HUES6 (cell line): ENCODE data around the gene RAX2.

ENCODE experiments used
- H3K27ac ChIP-seq: 2 replicates; pipeline ENCODE4 v1.7.0; 2013; ENCODE audit warnings: low read depth, mild to moderate bottlenecking, low read length, inconsistent platforms
- H3K27me3 ChIP-seq: 2 replicates; pipeline ENCODE4 v1.6.1; 2013; ENCODE audit warnings: low read length; ENCODE audit not compliant: control insufficient read depth, insufficient read depth
- H3K36me3 ChIP-seq: 2 replicates; pipeline ENCODE4 v1.6.1; 2013; ENCODE audit warnings: low read length; ENCODE audit not compliant: control insufficient read depth, insufficient read depth
- H3K4me1 ChIP-seq: 2 replicates; pipeline ENCODE4 v1.6.1; 2013; ENCODE audit warnings: low read length; ENCODE audit not compliant: control insufficient read depth, insufficient read depth
- H3K4me3 ChIP-seq: 2 replicates; pipeline ENCODE4 v1.5.1; 2013; ENCODE audit warnings: low read depth, low read length
- H3K9ac ChIP-seq: one replicate; pipeline ENCODE4 v1.6.1; 2013; ENCODE audit warnings: mild to moderate bottlenecking, low read length
- H3K9me3 ChIP-seq: 2 replicates; pipeline ENCODE4 v1.6.1; 2013; ENCODE audit warnings: low read depth, low read length; ENCODE audit not compliant: control insufficient read depth, insufficient read depth

RAX2 gene

GRCh38 chr19:3738477-3739220 is 33.4 kb downstream of the RAX2 start:
- Histone ChIP-seq H3K27ac (no peak overlapping the region), H3K27me3 (no peaks in the 10 kb centered on the region), H3K4me3 (no peak overlapping the region), H3K36me3 (peaks cover 28% of the 10 kb centered on the region), H3K4me1 (no peaks in the 10 kb centered on the region), H3K9ac (no peak overlapping the region), H3K9me3 (no peaks in the 10 kb centered on the region)

- Histone ChIP-seq H3K27me3 (no peaks in the 10 kb centered on the region), H3K9me3 (no peaks in the 10 kb centered on the region), H3K4me1 (no peaks in the 10 kb centered on the region), H3K4me3 (no peak overlapping the region), H3K36me3 (peaks cover 30% of the 10 kb centered on the region), H3K9ac (no peak overlapping the region), H3K27ac (no peak overlapping the region)
These were observed 34.4 kb downstream of the RAX2 start for GRCh38 chr19:3737487-3738205.

GRCh38 chr19:3736106-3736724 is 35.8 kb downstream of the RAX2 start:
- H3K27me3 ChIP-seq, result no peaks in the 10 kb centered on the region
- H3K27ac ChIP-seq, result no peak overlapping the region
- H3K4me1 ChIP-seq, result no peaks in the 10 kb centered on the region
- no peak overlapping the region for H3K4me3 ChIP-seq
- no peak overlapping the region for H3K9ac ChIP-seq
- H3K9me3 ChIP-seq, result no peaks in the 10 kb centered on the region
- H3K36me3 ChIP-seq, result peaks cover 30% of the 10 kb centered on the region

GRCh38 chr19:3734310-3734600 is 37.8 kb downstream of the RAX2 start:
- Histone ChIP-seq H3K36me3 (peaks cover 30% of the 10 kb centered on the region), H3K27ac (no peak overlapping the region), H3K9ac (no peak overlapping the region), H3K9me3 (no peaks in the 10 kb centered on the region), H3K4me1 (no peaks in the 10 kb centered on the region), H3K4me3 (no peak overlapping the region), H3K27me3 (no peaks in the 10 kb centered on the region)

GRCh38 chr19:3733549-3734309 is 38.3 kb downstream of the RAX2 start:
- Histone ChIP-seq H3K9ac (no peak overlapping the region), H3K27me3 (no peaks in the 10 kb centered on the region), H3K4me3 (no peak overlapping the region), H3K4me1 (no peaks in the 10 kb centered on the region), H3K9me3 (no peaks in the 10 kb centered on the region), H3K36me3 (peaks cover 28% of the 10 kb centered on the region), H3K27ac (no peak overlapping the region)

GRCh38 chr19:3732108-3732507 is 39.9 kb downstream of the RAX2 start:
- Histone ChIP-seq H3K36me3 (peaks cover 13% of the 10 kb centered on the region; the same call in 1 of the 2 replicates), H3K27ac (no peak overlapping the region), H3K4me3 (no peak overlapping the region), H3K9ac (no peak overlapping the region), H3K4me1 (no peaks in the 10 kb centered on the region), H3K9me3 (no peaks in the 10 kb centered on the region), H3K27me3 (no peaks in the 10 kb centered on the region)

- H3K4me1 ChIP-seq, result no peaks in the 10 kb centered on the region
- no peaks in the 10 kb centered on the region for H3K27me3 ChIP-seq
- H3K27ac ChIP-seq, result no peak overlapping the region
- peaks cover 7% of the 10 kb centered on the region; the same call in 1 of the 2 replicates for H3K36me3 ChIP-seq
- H3K9ac ChIP-seq, result no peak overlapping the region
- no peak overlapping the region for H3K4me3 ChIP-seq
- no peaks in the 10 kb centered on the region for H3K9me3 ChIP-seq
These were observed 41.5 kb downstream of the RAX2 start for GRCh38 chr19:3730457-3730958.

- Histone ChIP-seq H3K27me3 (peaks cover 9% of the 10 kb centered on the region; the same call in 1 of the 2 replicates), H3K4me1 (peaks cover 8% of the 10 kb centered on the region; the same call in 1 of the 2 replicates), H3K9me3 (no peaks in the 10 kb centered on the region), H3K27ac (no peak overlapping the region), H3K4me3 (no peak overlapping the region), H3K9ac (no peak overlapping the region), H3K36me3 (no peaks in the 10 kb centered on the region)
These were observed 46.3 kb downstream of the RAX2 start for GRCh38 chr19:3725640-3726310.

GRCh38 chr19:3725121-3725520 is 46.9 kb downstream of the RAX2 start:
- Histone ChIP-seq H3K4me1 (peaks cover 13% of the 10 kb centered on the region), H3K27me3 (peaks cover 9% of the 10 kb centered on the region; the same call in 1 of the 2 replicates), H3K9me3 (no peaks in the 10 kb centered on the region), H3K9ac (no peak overlapping the region), H3K36me3 (no peaks in the 10 kb centered on the region), H3K27ac (no peak overlapping the region), H3K4me3 (no peak overlapping the region)

GRCh38 chr19:3723883-3724282 is 48.1 kb downstream of the RAX2 start:
- Histone ChIP-seq H3K4me3 (no peak overlapping the region), H3K9me3 (no peaks in the 10 kb centered on the region), H3K36me3 (no peaks in the 10 kb centered on the region), H3K27ac (no peak overlapping the region), H3K9ac (no peak overlapping the region), H3K27me3 (peaks cover 9% of the 10 kb centered on the region; the same call in 1 of the 2 replicates), H3K4me1 (peaks cover 14% of the 10 kb centered on the region)
